NCI-H1105 treated with DMSO at 0.1 percent for 48 hours (cell line): ENCODE data around the gene ZNF26.

Source experiments
- DNase-seq: peaks from one replicate; lab custom pipeline; 2025; lab: John Stamatoyannopoulos, UW

ZNF26 gene

GRCh38 chr12:133061954-133062353 is 75.8 kb downstream of the ZNF26 start:
- DNase-seq = no peak

- no peak for DNase-seq
These were observed 77.4 kb downstream of the ZNF26 start for GRCh38 chr12:133063556-133063955.

- DNase-seq = no peak
These were observed 87.7 kb downstream of the ZNF26 start for GRCh38 chr12:133073836-133074235.
